Spleen (tissue), 11 donors: ENCODE data around the gene WFDC6. TPM values are rescaled to one million over a fixed set of nuclear protein-coding genes. Genes with fewer than 3 reads are reported as not detected.

ENCODE experiments used
- DNase-seq: peaks from one replicate; pipeline ENCODE4 v3.0.0-alpha.2; 2020
- H3K27ac ChIP-seq, 8 donors: fragments of 200-600 bp; sonication (generic) in 7 of 8; 1 replicate in 4 of 8; 2 replicates in 4 of 8; pipeline versions ENCODE4 v1.5.0 to v1.8.0; 2016 to 2021; ENCODE audit warnings: inconsistent platforms in 4 of 8, mild to moderate bottlenecking in 4 of 8, moderate library complexity in 1 of 8
- H3K27me3 ChIP-seq, 7 donors: fragments of 200-600 bp; sonication (generic) in 6 of 7; replicated peaks in 1 of 7; 1 replicate in 4 of 7; 2 replicates in 3 of 7; pipeline versions ENCODE4 v1.5.0 to v1.8.0; 2016 to 2021; ENCODE audit warnings: inconsistent platforms in 3 of 7, mild to moderate bottlenecking in 1 of 7
- H3K36me3 ChIP-seq, 6 donors: fragments of 200-600 bp; sonication (generic) in 5 of 6; 1 replicate in 4 of 6; 2 replicates in 2 of 6; pipeline versions ENCODE4 v1.5.0 to v1.8.0; 2016 to 2021; ENCODE audit warnings: inconsistent platforms in 2 of 6
- H3K4me1 ChIP-seq, 6 donors: fragments of 200-600 bp; sonication (generic) in 5 of 6; 1 replicate in 3 of 6; 2 replicates in 3 of 6; pipeline versions ENCODE4 v1.5.0 to v1.8.0; 2016 to 2021; ENCODE audit warnings: inconsistent platforms in 3 of 6
- H3K4me3 ChIP-seq, 8 donors: fragments of 200-600 bp; sonication (generic) in 7 of 8; 1 replicate in 4 of 8; 2 replicates in 4 of 8; pipeline versions ENCODE4 v1.5.0 to v1.8.0; 2016 to 2021; ENCODE audit warnings: inconsistent platforms in 4 of 8, mild to moderate bottlenecking in 4 of 8, moderate library complexity in 2 of 8
- H3K9me3 ChIP-seq, 8 donors: fragments of 200-600 bp; sonication (generic) in 7 of 8; 1 replicate in 4 of 8; 2 replicates in 4 of 8; pipeline versions ENCODE4 v1.5.0 to v1.8.0; 2016 to 2021; ENCODE audit warnings: inconsistent platforms in 4 of 8
- POLR2A ChIP-seq, 3 donors: fragments of 450-650 bp; IDR thresholded peaks; one replicate each; pipeline ENCODE4 v1.5.1; 2017; ENCODE audit warnings: antibody characterized with exemption in 3 of 3, mild to moderate bottlenecking in 1 of 3
- POLR2AphosphoS5 ChIP-seq, 3 donors: sonication (generic); formaldehyde crosslinking; IDR thresholded peaks; one replicate each; pipeline ENCODE4 v1.5.1; 2017; ENCODE audit warnings: antibody characterized with exemption in 3 of 3
- WGBS, 5 donors: extraction: QIAGEN DNeasy Blood & Tissue Kit in 3 of 5; methylation state at CpG; one replicate each; pipeline versions ENCODE4 v1.1.5 to v1.1.7; 2013 to 2018; 5-methylcytosine and 5-hydroxymethylcytosine counted together
- intact Hi-C: fragments of 100-400 bp; cut with DNase I; formaldehyde crosslinking; loops from one replicate; pipeline ENCODE4 v1.15.0; 2023; ENCODE audit warnings: low total_unique reads
- polyA plus RNA-seq, 3 donors: library from polyadenylated mRNA; stranded (reverse); fragments of 200-250 nt; gene quantifications; one replicate each; pipeline ENCODE4 v1.2.1, GENCODE V29; 2013
- total RNA-seq, 7 donors: library from RNA; depleted of rRNA in 3 of 7; stranded (reverse); fragments of >200 nt in 3 of 7; fragmentation: NEBNext Ultra II Directional in 4 of 7; extraction: Animal tissue kit (Norgen Biotek cat#: 25700) in 4 of 7; gene quantifications; one replicate each; pipeline versions ENCODE4 v1.1.0 to v1.2.1, GENCODE V29; 2016 to 2021
- TF ChIP-seq, protein P1 (sequence below), 11 experiments: fragments of 200-600 bp in 7 of 11; fragments of 450-650 bp in 4 of 11; sonication (generic) in 4 of 11; IDR thresholded peaks in 8 of 11; conservative IDR thresholded peaks in 3 of 11; 1 replicate in 7 of 11; 2 replicates in 4 of 11; pipeline versions ENCODE4 v1.4.0 to v1.8.0; 2016 to 2021; ENCODE audit warnings: antibody characterized with exemption in 11 of 11, inconsistent platforms in 4 of 11, mild to moderate bottlenecking in 1 of 11
- donor health status: healthy with polysubstance abuse.
- donor health status: DM: no; HTN: no; CAD: no; lungs with moderate emphysema.
- donor health status: DM: no; HTN: no; CAD: no.
- donor health status: Bipolar disorder and iron deficiency.
- donor health status: healthy.
- donor health status: DM: no; HTN: no; CAD: no.
- donor health status: DM: yes; HTN: yes; CAD: no.

WFDC6 gene
- total and polyA plus RNA-seq, 10 donors: not detected

DNA sequence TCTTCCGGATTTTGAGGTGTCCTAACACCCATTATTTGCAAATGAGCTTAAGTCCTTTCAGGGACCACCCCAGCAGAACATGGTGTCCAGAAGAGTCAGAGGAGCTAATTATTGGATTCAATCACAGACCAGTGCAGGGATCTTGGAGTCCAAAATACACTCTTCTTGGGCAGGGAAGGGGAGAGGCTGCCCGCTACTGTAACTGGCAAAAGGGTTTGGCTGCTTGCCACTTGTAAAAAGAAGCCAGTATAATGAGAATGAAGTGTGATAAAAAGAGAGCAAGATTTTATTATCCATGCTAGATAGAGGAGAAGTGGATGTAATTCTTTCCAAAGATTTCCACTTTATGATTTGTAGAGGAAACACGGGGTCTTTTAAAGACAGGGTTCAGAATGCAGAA lies 43.1 kb downstream of the WFDC6 start:
- Histone ChIP-seq H3K4me3 (no peak overlapping the region), H3K27me3 (peaks cover 0 to 46% (median 6%) of the 10 kb centered on the region in 7 donors), H3K36me3 (no peaks in the 10 kb centered on the region), H3K27ac (no peak overlapping the region), H3K4me1 (no peaks in the 10 kb centered on the region), H3K9me3 (no peaks in the 10 kb centered on the region)
- TF ChIP-seq, protein P1, sequence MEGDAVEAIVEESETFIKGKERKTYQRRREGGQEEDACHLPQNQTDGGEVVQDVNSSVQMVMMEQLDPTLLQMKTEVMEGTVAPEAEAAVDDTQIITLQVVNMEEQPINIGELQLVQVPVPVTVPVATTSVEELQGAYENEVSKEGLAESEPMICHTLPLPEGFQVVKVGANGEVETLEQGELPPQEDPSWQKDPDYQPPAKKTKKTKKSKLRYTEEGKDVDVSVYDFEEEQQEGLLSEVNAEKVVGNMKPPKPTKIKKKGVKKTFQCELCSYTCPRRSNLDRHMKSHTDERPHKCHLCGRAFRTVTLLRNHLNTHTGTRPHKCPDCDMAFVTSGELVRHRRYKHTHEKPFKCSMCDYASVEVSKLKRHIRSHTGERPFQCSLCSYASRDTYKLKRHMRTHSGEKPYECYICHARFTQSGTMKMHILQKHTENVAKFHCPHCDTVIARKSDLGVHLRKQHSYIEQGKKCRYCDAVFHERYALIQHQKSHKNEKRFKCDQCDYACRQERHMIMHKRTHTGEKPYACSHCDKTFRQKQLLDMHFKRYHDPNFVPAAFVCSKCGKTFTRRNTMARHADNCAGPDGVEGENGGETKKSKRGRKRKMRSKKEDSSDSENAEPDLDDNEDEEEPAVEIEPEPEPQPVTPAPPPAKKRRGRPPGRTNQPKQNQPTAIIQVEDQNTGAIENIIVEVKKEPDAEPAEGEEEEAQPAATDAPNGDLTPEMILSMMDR (IDR thresholded peaks at IDR 0.05 in 8 of 11, conservative IDR thresholded peaks at IDR 0.05 in 3 of 11): no peak
- TF ChIP-seq POLR2A (IDR thresholded peaks at IDR 0.05): no peak
- TF ChIP-seq POLR2AphosphoS5 (IDR thresholded peaks at IDR 0.05): no peak
- 67 to 93% (median 74%) methylated on average over 3 of the region's 3 CpGs for WGBS, 5 donors
- intact Hi-C loops: no loop called here
- DNase-seq: no peak

DNA sequence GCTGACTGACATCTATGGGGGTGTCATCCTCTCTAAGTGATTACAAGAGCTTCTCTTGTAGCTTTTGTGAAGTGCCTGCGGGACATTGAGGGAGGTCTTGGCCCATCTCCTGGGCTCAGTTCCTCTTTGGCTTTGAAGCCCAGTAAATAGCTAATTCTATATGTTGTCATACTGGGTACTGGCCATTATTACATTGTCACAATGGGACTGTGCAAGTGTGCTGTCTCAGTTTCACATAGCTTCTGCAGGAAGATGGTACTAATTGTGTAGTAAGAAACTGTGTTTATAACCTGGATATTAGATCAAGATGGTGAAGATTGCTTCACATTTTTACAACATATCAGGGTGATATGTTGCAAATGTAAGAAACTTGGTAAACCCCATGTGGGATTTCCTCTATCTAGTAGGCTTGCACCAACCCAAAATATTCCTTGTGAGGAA lies 43.8 kb downstream of the WFDC6 start:
- Histone ChIP-seq H3K9me3 (no peaks in the 10 kb centered on the region), H3K4me3 (no peak overlapping the region), H3K4me1 (no peaks in the 10 kb centered on the region), H3K27me3 (peaks cover 0 to 42% (median 0%) of the 10 kb centered on the region in 7 donors), H3K27ac (peak overlapping the region in 1 of 8 donors; percentile 22), H3K36me3 (no peaks in the 10 kb centered on the region)
- 51 to 93% (median 71%) methylated on average over 1 of the region's 1 CpG for WGBS, 5 donors
- intact Hi-C loops: no loop called here
- TF ChIP-seq POLR2A (IDR thresholded peaks at IDR 0.05) (no peak), POLR2AphosphoS5 (IDR thresholded peaks at IDR 0.05) (no peak)
- TF ChIP-seq, protein P1 (IDR thresholded peaks at IDR 0.05 in 8 of 11, conservative IDR thresholded peaks at IDR 0.05 in 3 of 11): no peak
- no peak for DNase-seq

DNA sequence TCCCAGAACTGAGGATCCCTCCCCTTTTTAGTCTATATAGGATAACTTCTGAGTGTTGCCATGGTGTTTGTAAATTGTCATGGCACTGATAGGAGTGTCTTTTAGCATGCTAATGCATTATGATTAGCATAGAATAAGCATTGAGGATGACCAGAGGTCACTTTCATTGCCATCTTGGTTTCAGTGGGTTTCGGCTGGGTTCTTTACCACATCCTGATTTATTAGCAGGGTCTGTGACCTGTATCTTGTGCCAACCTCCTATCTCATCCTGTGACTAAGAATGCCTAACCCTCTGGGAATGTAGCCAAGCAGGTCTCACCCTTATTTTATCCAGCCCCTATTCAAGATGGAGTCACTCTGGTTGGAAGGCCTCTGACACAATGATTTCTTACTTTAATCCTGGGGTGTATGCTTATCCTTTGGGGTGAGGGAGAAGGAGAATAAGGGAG lies 50.2 kb downstream of the WFDC6 start:
- Histone ChIP-seq H3K36me3 (no peaks in the 10 kb centered on the region), H3K4me3 (no peak overlapping the region), H3K27me3 (peaks cover 0 to 32% (median 15%) of the 10 kb centered on the region in 7 donors), H3K4me1 (no peaks in the 10 kb centered on the region), H3K9me3 (no peaks in the 10 kb centered on the region), H3K27ac (no peak overlapping the region)
- WGBS, 5 donors: 42 to 81% (median 53%) methylated on average over 1 of the region's 1 CpG
- no peak for TF ChIP-seq POLR2AphosphoS5 (IDR thresholded peaks at IDR 0.05)
- TF ChIP-seq, protein P1 (IDR thresholded peaks at IDR 0.05 in 8 of 11, conservative IDR thresholded peaks at IDR 0.05 in 3 of 11): no peak
- TF ChIP-seq POLR2A (IDR thresholded peaks at IDR 0.05): no peak
- no peak for DNase-seq
- intact Hi-C loops: no loop called here

DNA sequence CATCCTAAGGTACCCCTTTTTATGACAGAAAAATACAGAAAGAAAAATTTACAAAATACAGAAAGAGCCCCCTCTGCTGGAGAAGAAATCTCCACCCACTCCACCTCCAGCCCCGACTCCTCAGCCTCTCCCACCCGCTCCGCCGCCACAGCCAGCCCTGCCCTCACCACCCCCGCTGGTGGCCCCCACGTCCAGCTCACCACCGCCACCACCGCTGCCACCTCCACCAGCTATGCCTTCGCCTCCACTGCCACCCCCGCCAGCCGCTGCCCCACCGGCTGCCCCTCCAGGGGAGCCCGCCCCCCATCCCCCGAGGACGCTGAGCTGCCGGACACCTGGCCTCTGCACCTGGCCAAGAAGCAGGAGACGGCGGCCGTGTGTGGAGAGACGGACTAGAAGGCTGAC lies 52.0 kb downstream of the WFDC6 start:
- intact Hi-C loops: no loop called here
- Histone ChIP-seq H3K4me3 (no peak overlapping the region), H3K9me3 (no peaks in the 10 kb centered on the region), H3K27ac (no peak overlapping the region), H3K4me1 (no peaks in the 10 kb centered on the region), H3K36me3 (no peaks in the 10 kb centered on the region), H3K27me3 (peaks cover 0 to 42% (median 16%) of the 10 kb centered on the region in 7 donors)
- DNase-seq: no peak
- 20 to 37% (median 24%) methylated on average over 14 to 20 of the region's 20 CpGs for WGBS, 5 donors
- TF ChIP-seq POLR2AphosphoS5 (IDR thresholded peaks at IDR 0.05): no peak
- TF ChIP-seq, protein P1 (IDR thresholded peaks at IDR 0.05 in 8 of 11, conservative IDR thresholded peaks at IDR 0.05 in 3 of 11): peak in 3 of 11 experiments; percentile 9 to 26 (median 13)
